Hematopoietic multipotent progenitor cell treated with erythropoietin and hydrocortisone succinate and interleukin-3 and kit ligand, for 17 days (in vitro differentiated cells): ENCODE measurements around the gene C19orf44.
A peak's percentile ranks its signal among the peaks of the same experiment; 100 is the strongest.
"Not testable (repeated sequence)": the region's sequence is repeated elsewhere in the genome, so short reads cannot be mapped to it uniquely, and the experiment has no call there.

Source experiments
- DNase-seq: peaks from one replicate; pipeline ENCODE4 v3.0.0-alpha.2; 2015; ENCODE audit warnings: low spot score

Gene C19orf44

GRCh38 chr19:16467581-16467980 is 28.6 kb upstream of the C19orf44 start:
- DNase-seq: no peak

- DNase-seq: no peak
These were observed 25.7 kb upstream of the C19orf44 start for GRCh38 chr19:16470541-16470910.

GRCh38 chr19:16470911-16471811 is 25.0 kb upstream of the C19orf44 start:
- DNase-seq: peak; percentile 28

GRCh38 chr19:16472559-16472899 is 23.7 kb upstream of the C19orf44 start:
- not testable (repeated sequence) for DNase-seq

- DNase-seq: no peak
These were observed 23.2 kb upstream of the C19orf44 start for GRCh38 chr19:16472992-16473391.

- no peak for DNase-seq
These were observed 22.3 kb upstream of the C19orf44 start for GRCh38 chr19:16473875-16474392.

GRCh38 chr19:16476401-16476800 is 19.8 kb upstream of the C19orf44 start:
- DNase-seq: no peak

- DNase-seq: no peak
These were observed 18.9 kb upstream of the C19orf44 start for GRCh38 chr19:16477311-16477710.

GRCh38 chr19:16482745-16483144 is 13.4 kb upstream of the C19orf44 start:
- DNase-seq: no peak

GRCh38 chr19:16486476-16486875 is 9.7 kb upstream of the C19orf44 start:
- DNase-seq: not testable (repeated sequence)

- no peak for DNase-seq
These were observed 404 bp downstream of the C19orf44 start for GRCh38 chr19:16496613-16496983.

GRCh38 chr19:16497042-16497441 is 848 bp downstream of the C19orf44 start:
- no peak for DNase-seq

- no peak for DNase-seq
These were observed 1.6 kb downstream of the C19orf44 start for GRCh38 chr19:16497837-16498236.

GRCh38 chr19:16504271-16504670 is 8.1 kb downstream of the C19orf44 start:
- DNase-seq: no peak

GRCh38 chr19:16506161-16506560 is 10.0 kb downstream of the C19orf44 start:
- DNase-seq: not testable (repeated sequence)

GRCh38 chr19:16506961-16507360 is 10.8 kb downstream of the C19orf44 start:
- no peak for DNase-seq

GRCh38 chr19:16508546-16508945 is 12.4 kb downstream of the C19orf44 start:
- DNase-seq: no peak

- no peak for DNase-seq
These were observed 13.2 kb downstream of the C19orf44 start for GRCh38 chr19:16509141-16510061.

GRCh38 chr19:16512611-16513010 is 16.4 kb downstream of the C19orf44 start:
- not testable (repeated sequence) for DNase-seq

- no peak for DNase-seq
These were observed 18.3 kb downstream of the C19orf44 start for GRCh38 chr19:16514383-16515019.

GRCh38 chr19:16516381-16516780 is 20.2 kb downstream of the C19orf44 start:
- DNase-seq: no peak

GRCh38 chr19:16516923-16517610 is 20.9 kb downstream of the C19orf44 start:
- DNase-seq: no peak
